SIG-M5 treated with dmso at 0.1 percent for 504 hours (cell line): ENCODE measurements around the gene CD320.
"Not testable (repeated sequence)": the region's sequence is repeated elsewhere in the genome, so short reads cannot be mapped to it uniquely, and the experiment has no call there.

Experiments
- DNase-seq: peaks from one replicate; lab custom pipeline; 2025; ENCODE audit not compliant: unreplicated experiment; lab: John Stamatoyannopoulos, UW

The CD320 gene

DNA sequence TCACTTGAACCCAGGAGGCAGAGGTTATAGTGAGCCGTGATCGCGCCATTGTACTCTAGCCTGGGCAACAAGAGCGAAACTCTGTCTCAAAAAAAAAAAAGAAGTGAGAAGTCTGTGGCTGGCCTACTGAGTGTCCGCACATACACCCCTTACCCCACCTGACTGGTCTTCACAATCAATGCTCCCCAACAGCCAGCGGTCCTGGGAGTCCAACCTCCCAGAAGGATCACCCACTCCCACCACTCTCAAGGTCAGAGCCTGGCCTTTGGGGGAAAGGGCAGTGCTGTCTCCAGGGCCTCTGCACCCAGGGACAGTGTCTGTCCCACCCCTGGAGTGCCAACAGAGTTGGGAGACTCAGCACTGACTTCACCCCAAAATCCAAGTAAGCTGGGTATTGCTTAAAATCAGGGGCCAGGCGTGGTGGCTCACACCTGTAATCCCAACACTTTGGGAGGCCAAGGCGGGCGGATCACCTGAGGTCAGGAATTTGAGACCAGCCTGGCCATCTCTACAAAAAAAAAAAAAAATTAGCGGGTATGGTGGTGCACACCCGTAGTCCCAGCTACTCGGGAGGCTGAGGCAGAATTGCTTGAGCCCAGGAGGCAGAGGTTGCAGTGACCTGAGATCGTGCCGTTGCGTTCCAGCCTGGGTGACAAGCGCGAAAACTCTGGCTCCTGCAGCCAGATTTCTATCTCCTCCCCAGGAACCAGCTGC, 2.3 kb upstream of the CD320 start:
- no peak for DNase-seq

DNA sequence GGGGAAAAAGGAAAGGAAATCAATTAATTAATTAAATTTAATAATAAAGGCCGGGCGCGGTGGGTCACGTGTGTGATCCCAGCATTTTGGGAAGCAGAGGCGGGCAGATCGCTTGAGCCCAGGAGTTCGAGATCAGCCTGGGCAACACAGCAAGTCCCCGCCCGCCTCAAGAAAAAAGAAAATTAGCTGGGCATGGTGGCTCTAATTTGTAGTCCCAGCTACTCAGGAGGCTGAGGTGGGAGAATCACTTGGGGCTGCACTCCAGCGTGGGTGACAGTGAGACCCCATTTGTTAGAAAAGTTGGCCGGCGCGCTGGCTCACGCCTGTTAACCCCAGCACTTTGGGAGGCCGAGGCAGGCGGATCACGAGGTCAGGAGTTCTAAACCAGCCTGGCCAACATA, 733 bp upstream of the CD320 start:
- no peak for DNase-seq

DNA sequence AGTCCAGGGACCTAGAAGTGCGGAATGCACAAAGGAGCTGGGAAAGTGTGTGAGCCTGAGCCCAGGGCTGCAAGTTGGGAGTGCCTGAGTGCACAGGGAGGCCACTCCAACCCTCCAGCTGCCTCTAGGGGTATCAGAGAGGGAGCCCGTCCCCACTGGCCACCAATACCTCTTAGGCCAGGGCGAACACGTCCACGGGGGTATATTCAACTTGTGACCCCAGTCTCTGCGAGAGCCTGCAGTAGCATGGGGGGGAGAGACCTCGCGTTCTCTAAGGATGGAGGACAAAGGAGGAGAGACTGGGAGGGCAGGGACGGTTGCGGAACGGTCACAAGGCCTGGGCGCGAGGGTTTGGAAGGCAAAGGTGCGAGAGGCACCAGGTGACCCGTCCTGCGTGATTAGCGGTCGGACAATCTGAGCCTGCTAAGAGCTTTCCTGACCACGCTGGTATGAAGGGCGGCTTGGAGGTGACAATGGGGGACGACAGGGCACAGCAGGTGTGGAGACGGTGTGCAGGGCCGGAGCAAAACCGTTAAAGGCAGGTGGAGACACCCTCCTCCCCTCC, 676 bp downstream of the CD320 start:
- no peak for DNase-seq

DNA sequence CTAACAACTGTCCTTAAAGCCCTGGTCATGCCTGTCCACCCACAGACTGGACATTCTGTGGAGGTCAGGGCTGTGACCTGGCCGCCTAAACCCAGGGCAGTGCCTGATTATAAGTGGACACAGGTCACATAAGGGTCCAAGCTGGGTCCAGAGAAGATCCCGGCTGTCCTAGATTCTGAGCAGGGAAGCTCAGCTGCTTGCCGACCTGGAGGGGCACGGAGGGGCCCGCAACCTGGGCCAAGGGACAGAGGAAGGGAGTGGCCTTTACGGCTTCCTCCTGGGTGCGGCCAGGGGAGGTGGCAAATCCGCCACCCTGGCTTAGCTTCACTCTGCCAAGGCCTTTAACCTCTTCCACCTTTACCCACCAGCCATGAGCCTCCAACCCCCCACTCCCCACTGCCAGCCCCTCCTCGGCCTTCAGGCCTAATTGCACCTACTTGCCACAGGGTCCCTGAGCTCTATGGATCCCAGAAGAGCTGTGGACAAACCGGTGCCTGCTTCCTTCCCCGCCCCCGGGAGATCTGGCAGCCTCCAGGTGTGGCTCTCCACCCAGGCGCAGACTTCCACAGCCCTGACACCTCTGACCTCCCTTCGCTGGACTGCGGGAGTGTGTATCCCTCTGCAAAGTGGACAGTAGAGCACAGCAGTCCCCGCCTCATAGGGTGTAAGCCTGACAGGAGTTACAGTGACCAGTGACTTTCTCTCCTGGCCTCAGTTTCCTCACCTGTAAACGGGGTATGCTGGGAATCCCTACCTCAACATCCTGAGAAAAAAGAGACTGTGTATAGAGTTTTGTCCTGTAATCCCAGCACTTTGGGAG, 1.7 kb downstream of the CD320 start:
- no peak for DNase-seq

DNA sequence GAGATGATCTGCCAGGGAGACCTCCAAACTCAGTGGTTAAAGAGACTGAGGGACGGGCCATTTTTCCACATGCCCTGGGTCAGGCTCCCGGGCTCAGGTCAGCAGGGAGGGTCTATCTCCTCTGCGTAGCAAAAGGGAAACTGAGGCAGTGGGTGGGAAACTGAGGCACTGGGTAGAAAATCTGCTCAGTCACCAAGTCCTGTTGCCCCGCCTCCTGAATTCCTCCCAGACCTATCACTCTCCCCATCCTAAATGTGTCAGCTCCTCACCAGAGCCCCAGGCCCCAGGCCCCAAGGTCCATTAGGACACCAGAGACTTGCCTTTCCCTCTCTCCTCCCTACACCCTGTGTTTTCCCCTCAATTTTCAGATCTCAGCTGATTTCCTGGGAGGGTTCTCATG, 2.4 kb downstream of the CD320 start:
- no peak for DNase-seq

DNA sequence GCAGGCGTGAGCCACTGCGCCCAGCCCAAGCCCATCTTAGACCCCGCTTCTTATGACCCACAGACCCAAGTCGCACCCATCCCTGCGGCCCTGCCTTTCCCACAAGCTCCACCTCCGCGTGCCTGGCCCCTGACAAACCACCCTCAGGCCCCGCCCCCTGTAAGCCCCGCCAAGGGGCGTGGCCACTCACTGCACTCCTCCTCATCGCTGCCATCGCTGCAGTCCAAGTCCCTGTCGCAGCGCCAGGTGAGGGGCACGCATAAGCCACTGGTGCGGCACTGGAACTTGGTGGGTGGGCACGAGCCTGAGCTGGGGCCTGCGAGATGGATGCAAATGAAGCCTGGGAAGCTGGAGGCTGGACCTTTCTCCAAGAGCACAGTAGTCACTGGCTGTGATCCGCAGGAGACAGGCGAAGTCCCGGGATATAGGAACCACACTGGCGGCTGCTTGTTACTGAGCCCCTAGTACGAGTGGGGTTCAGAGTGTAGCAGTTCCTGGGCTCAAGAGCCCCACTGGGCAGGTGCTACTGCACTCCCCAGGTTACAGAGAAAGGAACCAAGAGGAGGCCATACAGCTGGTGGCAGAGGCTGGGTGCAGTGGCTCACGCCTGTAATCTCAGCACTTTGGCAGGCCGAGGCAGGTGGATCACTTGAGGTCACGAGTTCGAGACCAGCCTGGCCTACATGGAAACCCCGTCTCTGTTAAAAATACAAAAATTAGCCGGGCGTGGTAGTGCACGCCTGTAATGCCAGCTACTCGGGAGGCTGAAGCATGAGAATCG, 3.1 kb downstream of the CD320 start:
- DNase-seq, result no peak

DNA sequence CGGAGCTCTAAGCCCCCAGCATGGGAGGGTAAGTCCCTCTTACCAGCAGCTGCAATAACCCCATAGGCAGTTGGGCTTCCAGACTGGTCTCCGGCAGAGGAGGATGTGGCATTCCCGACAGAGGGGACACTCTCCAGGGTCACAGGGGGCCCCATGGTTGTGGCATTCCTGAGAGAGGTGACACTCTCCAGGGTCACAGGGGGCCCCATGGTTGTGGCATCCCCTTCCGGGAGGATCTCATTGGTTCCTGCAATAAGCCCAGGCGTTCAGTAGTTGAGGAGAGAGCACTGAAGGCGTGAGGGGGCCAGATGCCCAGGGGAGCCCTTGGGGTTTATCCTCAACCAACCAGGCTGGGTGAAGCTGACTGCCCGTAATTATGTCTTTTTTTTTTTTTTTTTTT, 5.4 kb downstream of the CD320 start:
- no peak for DNase-seq

DNA sequence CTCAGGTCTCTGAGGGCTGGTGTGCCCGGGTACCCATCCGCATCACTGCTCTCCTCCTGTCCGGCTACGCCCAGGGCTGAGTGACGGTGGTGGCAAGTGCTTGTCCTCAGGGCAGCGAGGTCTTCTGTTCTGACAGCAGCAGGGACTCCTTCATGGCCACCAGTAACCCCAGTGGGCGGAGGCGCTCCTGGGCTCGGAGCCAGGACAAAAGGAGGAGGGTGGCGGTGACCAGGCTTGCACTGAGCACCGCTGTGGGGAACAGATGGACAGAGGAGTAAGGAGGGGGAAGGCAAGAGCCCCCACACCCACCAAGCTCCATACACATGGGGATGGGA, 5.8 kb downstream of the CD320 start:
- DNase-seq, result no peak

DNA sequence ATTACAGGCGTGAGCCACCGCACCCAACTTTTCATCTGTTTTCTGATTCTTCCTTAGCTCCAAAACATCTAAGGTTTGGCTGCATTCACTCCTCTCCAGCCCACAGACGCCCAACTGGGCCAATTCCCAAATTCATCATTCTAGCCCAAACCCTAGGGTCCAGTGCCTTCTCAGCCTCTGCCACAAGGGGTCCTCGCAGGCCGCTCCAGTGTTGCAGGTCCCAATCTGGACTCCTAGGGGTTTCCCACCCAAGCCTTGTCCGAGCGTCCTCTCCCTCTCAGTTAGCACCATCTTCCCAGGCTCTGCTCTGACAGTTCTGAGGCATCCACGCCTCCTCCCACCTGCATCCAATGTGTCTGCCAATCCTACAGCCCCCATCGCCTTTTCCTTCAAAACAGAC, 16.8 kb downstream of the CD320 start:
- not testable (repeated sequence) for DNase-seq

DNA sequence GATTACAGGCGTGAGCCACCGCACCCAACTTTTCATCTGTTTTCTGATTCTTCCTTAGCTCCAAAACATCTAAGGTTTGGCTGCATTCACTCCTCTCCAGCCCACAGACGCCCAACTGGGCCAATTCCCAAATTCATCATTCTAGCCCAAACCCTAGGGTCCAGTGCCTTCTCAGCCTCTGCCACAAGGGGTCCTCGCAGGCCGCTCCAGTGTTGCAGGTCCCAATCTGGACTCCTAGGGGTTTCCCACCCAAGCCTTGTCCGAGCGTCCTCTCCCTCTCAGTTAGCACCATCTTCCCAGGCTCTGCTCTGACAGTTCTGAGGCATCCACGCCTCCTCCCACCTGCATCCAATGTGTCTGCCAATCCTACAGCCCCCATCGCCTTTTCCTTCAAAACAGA, 31.6 kb downstream of the CD320 start:
- DNase-seq, result not testable (repeated sequence)

DNA sequence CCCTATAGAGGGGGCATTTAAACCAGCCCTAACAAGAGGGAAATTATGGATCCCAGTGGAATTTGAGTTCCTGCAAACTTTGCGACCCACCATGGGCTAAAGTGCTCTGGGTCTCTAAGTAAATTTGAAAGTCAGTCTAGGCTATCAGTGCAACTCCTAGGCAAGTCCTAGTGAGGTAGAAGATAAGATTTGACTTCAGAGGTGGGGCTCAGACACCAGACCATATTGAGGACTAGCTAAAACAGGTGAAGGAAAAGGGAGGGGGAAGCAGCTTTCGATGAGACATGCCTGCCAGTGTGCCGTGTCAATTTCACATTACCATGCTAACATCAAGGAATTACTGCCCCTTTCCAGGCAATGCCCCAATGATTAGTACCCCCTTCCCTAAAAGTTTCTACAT, 38.4 kb downstream of the CD320 start:
- no peak for DNase-seq

DNA sequence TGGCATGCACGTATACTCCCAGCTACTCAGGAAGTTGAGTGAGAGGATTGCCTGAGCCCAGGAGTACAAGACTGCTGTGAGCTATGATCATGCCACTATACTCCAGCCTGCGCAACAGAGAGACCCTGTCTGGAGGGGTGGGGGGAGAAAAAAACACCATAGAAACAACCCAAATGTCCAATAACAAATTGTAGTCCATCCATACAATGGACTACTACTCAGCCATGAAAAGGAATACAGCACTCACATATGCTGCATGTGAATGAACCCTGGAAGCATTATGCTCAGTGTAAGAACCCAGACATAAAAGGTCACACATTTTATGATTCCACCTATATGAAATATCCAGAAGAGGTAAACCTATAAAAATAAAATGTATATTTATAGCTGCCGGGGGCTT, 42.3 kb downstream of the CD320 start:
- no peak for DNase-seq

DNA sequence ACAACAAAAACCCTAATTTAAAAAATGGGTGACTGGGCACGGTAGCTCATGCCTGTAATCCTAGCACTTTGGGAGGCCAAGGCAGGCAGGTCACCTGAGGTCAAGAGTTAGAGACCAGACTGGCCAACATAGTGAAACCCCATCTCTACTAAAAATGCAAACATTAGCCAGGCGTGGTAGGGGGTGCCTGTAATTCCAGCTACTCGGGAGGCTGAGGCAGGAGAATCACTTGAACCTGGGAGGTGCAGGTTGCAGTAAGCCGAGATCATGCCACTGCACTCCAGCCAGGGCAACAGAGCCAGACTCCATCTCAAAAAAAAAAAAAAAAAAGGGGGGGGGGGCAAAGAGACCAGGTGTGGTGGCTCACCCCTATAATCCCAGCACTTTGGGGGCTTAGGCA, 43.9 kb downstream of the CD320 start:
- DNase-seq, result not testable (repeated sequence)

DNA sequence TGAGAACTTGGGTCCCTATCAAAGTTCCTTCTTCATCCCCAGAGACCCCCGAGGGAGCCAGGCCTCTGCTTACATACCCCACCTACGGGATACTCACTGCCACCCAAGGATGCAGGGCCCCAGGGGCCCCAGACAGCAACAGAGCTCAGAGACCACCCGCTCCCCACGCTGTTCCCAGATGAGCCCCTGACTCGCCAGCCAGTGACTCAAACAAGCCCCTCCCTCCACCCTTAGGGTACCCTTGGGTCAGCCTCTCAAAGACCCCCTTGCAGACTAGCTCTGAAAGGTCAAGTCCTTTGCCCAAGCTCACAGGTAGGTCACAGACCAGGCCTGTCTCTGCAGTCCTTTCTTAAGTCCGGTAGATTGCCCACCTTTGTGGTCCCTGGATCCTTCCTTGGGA, 45.7 kb downstream of the CD320 start:
- DNase-seq, result no peak

DNA sequence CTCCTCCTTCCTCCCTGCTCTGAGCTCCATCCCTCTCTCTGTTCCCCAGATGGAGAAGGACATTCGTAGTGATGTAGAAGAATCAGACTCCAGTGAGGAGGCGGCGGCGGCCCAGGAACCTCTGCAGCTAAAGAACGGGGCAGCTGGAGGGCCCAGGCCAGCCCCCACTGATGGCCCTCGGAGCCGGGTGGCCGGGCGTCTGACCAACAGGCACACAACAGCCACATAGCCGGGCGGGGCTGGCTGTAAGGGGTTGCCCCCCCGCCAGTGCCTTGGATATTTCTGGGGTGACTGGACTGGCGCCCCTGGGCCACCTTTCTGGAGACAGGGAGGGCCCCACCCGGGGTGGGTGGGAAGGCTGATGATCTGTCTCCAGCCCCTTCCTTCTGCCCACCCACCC, 46.3 kb downstream of the CD320 start:
- no peak for DNase-seq

DNA sequence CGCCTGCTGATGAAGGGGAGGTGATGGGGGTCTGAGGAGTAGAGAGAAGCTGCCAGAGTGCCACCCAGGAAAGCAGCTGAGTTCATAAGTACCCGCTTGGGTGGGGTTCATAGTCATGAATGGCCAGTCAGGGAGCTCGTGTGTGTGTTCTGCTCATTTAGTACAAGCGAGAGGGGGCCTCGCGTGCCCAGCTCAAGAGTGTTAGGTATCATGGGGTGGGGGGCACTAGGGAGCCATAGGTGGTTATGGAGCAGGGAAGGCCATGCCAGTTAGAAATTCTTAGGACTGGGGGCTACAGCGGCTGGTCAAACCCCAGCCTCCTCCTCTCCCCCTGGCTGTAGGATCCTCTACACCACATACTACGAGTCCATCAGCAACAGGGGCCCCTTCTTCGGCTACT, 46.8 kb downstream of the CD320 start:
- DNase-seq, result no peak

DNA sequence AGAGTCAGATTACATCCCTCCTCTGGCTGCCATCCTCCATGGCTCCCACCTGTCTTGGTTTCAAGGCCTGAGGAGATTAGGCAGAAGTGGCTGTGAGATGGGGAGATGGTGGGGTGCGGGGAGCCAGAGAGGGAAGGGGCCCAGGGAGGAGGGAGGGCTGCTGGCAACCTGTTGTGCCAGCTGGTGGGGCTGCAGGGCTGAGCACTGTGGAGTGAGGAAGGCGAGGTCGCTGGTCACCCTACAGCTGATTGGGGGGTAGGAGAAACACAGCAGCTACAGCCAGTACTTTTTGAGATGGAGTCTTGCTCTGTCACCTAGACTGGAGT, 48.3 kb downstream of the CD320 start:
- no peak for DNase-seq

DNA sequence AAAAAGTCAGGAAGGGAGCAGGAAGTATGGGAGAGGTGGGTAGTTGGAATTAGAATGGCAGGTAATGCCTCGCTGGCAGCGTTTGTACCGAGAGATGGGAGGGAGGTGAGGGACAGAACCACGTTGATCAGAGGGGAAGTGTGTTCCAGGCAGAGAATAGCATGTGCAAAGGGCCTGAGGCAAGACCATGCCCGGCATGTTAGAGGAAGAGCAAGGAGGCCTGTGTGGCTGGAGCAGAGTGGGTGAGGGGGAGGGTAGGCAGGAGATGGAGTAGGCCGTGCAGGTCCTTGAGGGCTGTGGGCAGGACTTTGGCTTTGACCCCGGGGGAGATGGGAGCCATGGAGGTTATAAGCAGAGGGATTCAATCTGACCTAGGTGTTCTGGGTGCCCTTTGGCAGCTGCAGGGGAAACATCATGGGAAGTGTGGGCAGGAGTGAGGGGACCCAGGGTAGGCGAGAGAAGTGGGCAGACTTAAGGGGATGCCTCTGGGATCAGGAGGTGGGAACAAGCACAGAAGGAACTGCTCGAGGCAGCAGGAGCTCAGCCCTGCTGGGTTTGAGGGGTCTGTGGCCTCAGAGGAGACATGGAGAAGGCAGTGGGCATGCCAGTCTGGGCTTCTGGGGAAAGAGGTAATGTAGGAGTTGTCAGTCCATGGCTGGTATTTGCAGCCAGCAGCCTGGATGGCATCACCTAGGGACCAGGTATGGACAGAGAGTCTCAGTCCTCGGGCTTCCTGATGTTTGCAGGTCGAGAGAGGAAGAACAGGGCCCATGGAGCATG, 48.8 kb downstream of the CD320 start:
- DNase-seq, result no peak

DNA sequence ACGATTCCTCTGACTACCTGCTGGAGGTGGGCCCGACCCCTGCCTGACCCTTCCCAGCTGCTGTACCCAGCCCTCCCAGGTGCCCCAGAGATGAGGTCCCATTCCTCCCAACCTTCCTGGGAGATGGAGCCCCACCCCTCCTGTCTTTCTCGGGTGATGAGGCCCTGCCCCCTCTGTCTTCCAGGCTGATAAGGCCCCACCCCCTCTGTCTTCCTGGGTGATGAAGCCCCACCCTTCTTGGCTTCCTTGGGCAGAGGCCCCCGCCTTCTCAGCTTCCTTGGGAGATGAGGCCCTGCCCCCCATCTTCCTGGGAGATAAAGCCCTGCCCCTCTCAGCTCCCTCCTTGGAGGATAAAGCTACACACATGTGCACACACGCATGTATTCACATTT, 51.1 kb downstream of the CD320 start:
- DNase-seq, result no peak

DNA sequence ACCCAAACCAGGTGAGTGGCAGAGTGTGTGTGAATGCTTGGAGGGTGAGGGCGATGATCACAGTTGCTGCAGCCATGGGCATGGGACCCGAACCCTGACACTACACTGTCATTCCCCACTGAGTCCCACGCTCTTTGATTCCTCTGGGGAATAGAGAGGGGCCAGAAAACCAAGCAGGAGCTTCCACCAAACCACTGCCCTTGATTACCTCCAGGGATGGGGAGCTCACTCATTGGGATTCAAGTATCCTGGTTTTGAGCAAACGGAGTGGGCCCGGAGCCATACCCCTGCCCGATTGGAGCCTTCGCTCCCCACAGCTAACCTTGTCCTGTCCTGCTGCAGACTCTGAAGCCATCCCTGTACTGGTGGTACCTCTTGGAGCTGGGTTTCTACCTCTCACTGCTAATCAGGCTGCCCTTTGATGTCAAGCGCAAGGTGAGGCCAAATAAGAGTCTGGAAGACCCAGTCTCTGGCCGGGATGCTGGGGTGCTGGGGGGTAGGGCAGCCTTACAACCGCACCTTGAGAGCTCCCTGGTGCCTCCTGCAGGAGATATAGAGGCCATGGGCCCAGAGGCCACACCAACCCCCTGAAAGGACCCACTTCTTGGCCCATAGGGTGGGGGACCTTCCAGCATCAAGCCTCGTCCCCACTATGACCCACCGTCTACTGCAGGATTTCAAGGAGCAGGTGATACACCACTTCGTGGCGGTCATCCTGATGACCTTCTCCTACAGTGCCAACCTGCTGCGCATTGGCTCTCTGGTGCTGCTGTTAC, 51.7 kb downstream of the CD320 start:
- DNase-seq, result no peak
